GM12878 (cell line): ENCODE measurements around the gene SERHL2. TPM values are rescaled to one million over a fixed set of nuclear protein-coding genes. Genes with fewer than 3 reads are reported as not detected.

Source experiments
- ATAC-seq: fragments of 200-7000 bp; cut with Tn5 transposase; 3 replicates; pipeline ENCODE4 v1.9.1; 2020; ENCODE audit warnings: mild to moderate bottlenecking, moderate library complexity
- Bru-seq: library from RNA; stranded (reverse); fragments of 400-500 nt; gene quantifications from one replicate; lab custom pipeline; 2021; lab: Mats Ljungman, UMichigan
- BruChase-seq, 2 experiments: library from RNA; stranded (reverse); fragments of 400-500 nt; gene quantifications; one replicate each; lab custom pipeline; 2021; lab: Mats Ljungman, UMichigan
- BruUV-seq: library from RNA; stranded (reverse); fragments of 400-500 nt; replicated peaks from 2 replicates; lab custom pipeline; 2021; lab: Mats Ljungman, UMichigan
- CTCF ChIA-PET: fragments of 300-600 bp; sonication (Branson Sonifier 250); formaldehyde crosslinking; extraction: SDS; loops from one replicate; lab custom pipeline; 2021; ENCODE audit warnings: inconsistent platforms; lab: Yijun Ruan, JAX
- POLR2A ChIA-PET: fragments of 350-600 bp; formaldehyde crosslinking; extraction: SDS; loops from one replicate; lab custom pipeline; 2021; ENCODE audit warnings: inconsistent platforms; lab: Charles Lee
- RAD21 ChIA-PET: fragments of 300-600 bp; sonication (Branson Sonifier 250); formaldehyde crosslinking; loops from one replicate; lab custom pipeline; 2023; ENCODE audit warnings: antibody characterized with exemption; ENCODE audit not compliant: unreplicated experiment; lab: Charles Lee
- SMC1A ChIA-PET: fragments of 300-600 bp; sonication (Branson Sonifier 250); formaldehyde crosslinking; loops from one replicate; lab custom pipeline; 2023; ENCODE audit not compliant: unreplicated experiment, uncharacterized antibody; lab: Charles Lee
- DNase-seq: peaks from one replicate; pipeline ENCODE4 v3.0.0-alpha.2; 2011; ENCODE audit warnings: low read depth, low spot score
- FAIRE-seq: peaks from 3 replicates; lab custom pipeline; 2011; peaks lifted over from hg19 to GRCh38; lab: Jason Lieb, UNC
- H2AFZ ChIP-seq: 2 replicates; pipeline ENCODE4 v1.6.0; 2011; ENCODE audit warnings: low read depth, low read length, control low read depth; ENCODE audit not compliant: control insufficient read depth
- H3K27ac ChIP-seq: 2 replicates; pipeline ENCODE4 v1.5.1; 2011; ENCODE audit warnings: control low read depth; ENCODE audit not compliant: control insufficient read depth, insufficient read depth
- H3K27me3 ChIP-seq, 2 experiments: replicated peaks in 1 of 2; 2 replicates each; pipeline versions ENCODE4 v1.6.0 to v1.6.1; 2011; ENCODE audit warnings: low read length in 1 of 2; ENCODE audit not compliant: control insufficient read depth in 2 of 2, insufficient read depth in 2 of 2
- H3K36me3 ChIP-seq, 2 experiments: 2 replicates each; pipeline ENCODE4 v1.5.1; 2011; ENCODE audit warnings: low read length in 1 of 2; ENCODE audit not compliant: control insufficient read depth in 2 of 2, insufficient read depth in 2 of 2
- H3K4me1 ChIP-seq: 2 replicates; pipeline ENCODE4 v1.6.1; 2011; ENCODE audit warnings: mild to moderate bottlenecking, low read length, moderate library complexity, mixed read lengths; ENCODE audit not compliant: control insufficient read depth, insufficient read depth
- H3K4me2 ChIP-seq: 2 replicates; pipeline ENCODE4 v1.6.0; 2011; ENCODE audit warnings: control low read depth; ENCODE audit not compliant: control insufficient read depth, insufficient read depth
- H3K4me3 ChIP-seq: fragments of 200-600 bp; sonication (generic); 2 replicates; pipeline ENCODE4 v1.5.1; 2016
- H3K79me2 ChIP-seq: 2 replicates; pipeline ENCODE4 v1.6.0; 2011; ENCODE audit warnings: low read length; ENCODE audit not compliant: control insufficient read depth, insufficient read depth
- H3K9ac ChIP-seq: 2 replicates; pipeline ENCODE4 v1.8.0; 2011; ENCODE audit warnings: low read length, control low read depth, mixed read lengths; ENCODE audit not compliant: control insufficient read depth, insufficient read depth
- H3K9me3 ChIP-seq: replicated peaks from 3 replicates; pipeline ENCODE4 v1.5.1; 2011; ENCODE audit warnings: mild to moderate bottlenecking, low read length; ENCODE audit not compliant: control insufficient read depth, insufficient read depth
- H4K20me1 ChIP-seq: 2 replicates; pipeline ENCODE4 v1.6.0; 2011; ENCODE audit not compliant: control insufficient read depth, insufficient read depth
- BHLHE40 ChIP-seq, 2 experiments: fragments of 450-650 bp in 1 of 2; IDR thresholded peaks; 2 replicates each; pipeline ENCODE4 v1.6.1; 2011 to 2017; ENCODE audit warnings: low read depth in 2 of 2, borderline replicate concordance in 1 of 2, improper control_type of control experiment in 1 of 2, low read length in 1 of 2, mild to moderate bottlenecking in 1 of 2
- IKZF1 ChIP-seq: fragments of 450-650 bp; conservative IDR thresholded peaks from 2 replicates; pipeline ENCODE4 v1.6.1; 2017; ENCODE audit warnings: antibody characterized with exemption, mild to moderate bottlenecking
- LARP7 ChIP-seq: fragments of 450-650 bp; IDR thresholded peaks from 2 replicates; pipeline ENCODE4 v1.6.1; 2017; ENCODE audit warnings: mild to moderate bottlenecking
- NBN ChIP-seq: fragments of 450-650 bp; IDR thresholded peaks from 2 replicates; pipeline ENCODE4 v1.6.1; 2016
- PKNOX1 ChIP-seq: fragments of 450-650 bp; IDR thresholded peaks from 2 replicates; pipeline ENCODE4 v1.6.1; 2016; ENCODE audit warnings: mild to moderate bottlenecking
- POLR2A ChIP-seq: IDR thresholded peaks from 2 replicates; pipeline ENCODE4 v1.6.1; 2011; ENCODE audit warnings: low read depth, mild to moderate bottlenecking, low read length
- RB1 ChIP-seq: fragments of 450-650 bp; formaldehyde crosslinking; IDR thresholded peaks from 2 replicates; pipeline ENCODE4 v1.6.1; 2017; ENCODE audit warnings: mild to moderate bottlenecking, borderline replicate concordance
- WGBS: methylation state at CpG from one replicate; pipeline ENCODE4 v1.1.6; 2016; ENCODE audit warnings: low lambda C conversion rate; ENCODE audit not compliant: insufficient replicate concordance, insufficient coverage; ENCODE audit errors: missing lambda C conversion rate; 5-methylcytosine and 5-hydroxymethylcytosine counted together
- in situ Hi-C: fragments of 300-500 bp; cut with MboI; formaldehyde crosslinking; loops from 9 replicates; pipeline ENCODE4 v1.14.3; 2018; ENCODE audit warnings: mixed read lengths
- intact Hi-C: fragments of 100-400 bp; cut with micrococcal nuclease; formaldehyde crosslinking; loops from one replicate; pipeline ENCODE4 v1.14.2; 2022; ENCODE audit not compliant: unreplicated experiment
- long read RNA-seq, 2 experiments: library from polyadenylated mRNA; unstranded; transcript quantifications; one replicate each; pipeline ENCODE4 v2.0.0, GENCODE V29; 2019 to 2020
- polyA minus RNA-seq, 3 experiments: library from RNA; depleted of rRNA, polyadenylated mRNA; stranded (reverse); fragments of >200 nt; gene quantifications; 2 replicates each; pipeline ENCODE4 v1.2.3, GENCODE V29; 2011
- polyA plus RNA-seq, 11 experiments: library from polyadenylated mRNA; depleted of rRNA in 4 of 11; unstranded in 6 of 11; stranded (reverse) in 5 of 11; fragments of >200 nt; fragmentation: Nextera tagmentation in 4 of 11; fragmentation: Illumina TruSeq in 1 of 11; extraction: Ambion mirVana in 4 of 11; extraction: Trizol in 1 of 11; gene quantifications; 1 replicate in 1 of 11; 2 replicates in 10 of 11; pipeline versions ENCODE4 v1.2.1 to v1.2.3, GENCODE V29; 2011 to 2016; ENCODE audit warnings: inconsistent platforms in 2 of 11, missing spikeins in 2 of 11, low read depth in 1 of 11
- total RNA-seq, 4 experiments: library from RNA; depleted of rRNA in 3 of 4; stranded (reverse); fragments of >200 nt in 3 of 4; fragmentation: Illumina TruSeq in 1 of 4; extraction: Trizol in 1 of 4; gene quantifications; 2 replicates each; pipeline versions ENCODE4 v1.2.1 to v1.2.3, GENCODE V29; 2013 to 2021
- TF ChIP-seq, protein P1 (sequence below): fragments of 450-650 bp; IDR thresholded peaks from 2 replicates; pipeline ENCODE4 v1.6.1; 2017; ENCODE audit warnings: mild to moderate bottlenecking, moderate library complexity

Gene SERHL2, protein sequence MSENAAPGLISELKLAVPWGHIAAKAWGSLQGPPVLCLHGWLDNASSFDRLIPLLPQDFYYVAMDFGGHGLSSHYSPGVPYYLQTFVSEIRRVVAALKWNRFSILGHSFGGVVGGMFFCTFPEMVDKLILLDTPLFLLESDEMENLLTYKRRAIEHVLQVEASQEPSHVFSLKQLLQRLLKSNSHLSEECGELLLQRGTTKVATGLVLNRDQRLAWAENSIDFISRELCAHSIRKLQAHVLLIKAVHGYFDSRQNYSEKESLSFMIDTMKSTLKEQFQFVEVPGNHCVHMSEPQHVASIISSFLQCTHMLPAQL
- total RNA-seq (2013; cell fraction: nucleolus; rRNA removed) = 2.4 and 3.3 TPM in 2 replicates
- 1.3 and 2.0 TPM in 2 replicates for total RNA-seq (2014; rRNA removed)
- total RNA-seq (2014; rRNA removed; fragmentation: Illumina TruSeq; extraction: Trizol) = 0.64 and 1.1 TPM in 2 replicates
- 0.69 and 1.0 TPM in 2 replicates for total RNA-seq (2021)
- polyA plus RNA-seq (2011; ENCODE audit: low read depth) = 0.80 TPM
- 0.97 and 1.6 TPM in 2 replicates for polyA plus RNA-seq (2011; rRNA removed)
- 0.63 and 1.5 TPM in 2 replicates for polyA plus RNA-seq (2011; cell fraction: cytosol; rRNA removed)
- 1.4 and 1.6 TPM in 2 replicates for polyA plus RNA-seq (2011; cell fraction: nucleus; rRNA removed)
- polyA plus RNA-seq (2012) = 0.90 and 1.1 TPM in 2 replicates
- 1.1 and 3.6 TPM in 2 replicates for polyA plus RNA-seq (2014; fragmentation: Illumina TruSeq; extraction: Trizol)
- polyA plus RNA-seq (2014; fragmentation: Nextera tagmentation; extraction: Ambion mirVana) = under 1 TPM; 0.63 to 0.93 TPM
- 1.3 TPM in 2 replicates for polyA plus RNA-seq (2014; rRNA removed)
- 1 to 10 TPM; 1.7 to 1.8 TPM for polyA plus RNA-seq (2016; fragmentation: Nextera tagmentation; extraction: Ambion mirVana)
- 0.73 and 1.8 TPM in 2 replicates for polyA minus RNA-seq (2011; rRNA and poly(A)+ RNA removed)
- not detected in 2 replicates for polyA minus RNA-seq (2011; cell fraction: cytosol; rRNA and poly(A)+ RNA removed)
- polyA minus RNA-seq (2011; cell fraction: nucleus; rRNA and poly(A)+ RNA removed) = not detected in 2 replicates
- percentile 25 among the genes with signal in this experiment for Bru-seq, nascent RNA
- percentile 22 among the genes with signal in this experiment for BruChase-seq, experiment 1, labeled RNA remaining after a 6-hour chase
- percentile 22 among the genes with signal in this experiment for BruChase-seq, experiment 2, labeled RNA remaining after a 2-hour chase
- long read RNA-seq, experiment 1, partial matches to known transcripts = 0 of 1 reads
- long read RNA-seq, experiment 1, other reads (novel, unspliced or antisense) = 1 of 1 reads
- long read RNA-seq, experiment 2 = 0 reads

DNA sequence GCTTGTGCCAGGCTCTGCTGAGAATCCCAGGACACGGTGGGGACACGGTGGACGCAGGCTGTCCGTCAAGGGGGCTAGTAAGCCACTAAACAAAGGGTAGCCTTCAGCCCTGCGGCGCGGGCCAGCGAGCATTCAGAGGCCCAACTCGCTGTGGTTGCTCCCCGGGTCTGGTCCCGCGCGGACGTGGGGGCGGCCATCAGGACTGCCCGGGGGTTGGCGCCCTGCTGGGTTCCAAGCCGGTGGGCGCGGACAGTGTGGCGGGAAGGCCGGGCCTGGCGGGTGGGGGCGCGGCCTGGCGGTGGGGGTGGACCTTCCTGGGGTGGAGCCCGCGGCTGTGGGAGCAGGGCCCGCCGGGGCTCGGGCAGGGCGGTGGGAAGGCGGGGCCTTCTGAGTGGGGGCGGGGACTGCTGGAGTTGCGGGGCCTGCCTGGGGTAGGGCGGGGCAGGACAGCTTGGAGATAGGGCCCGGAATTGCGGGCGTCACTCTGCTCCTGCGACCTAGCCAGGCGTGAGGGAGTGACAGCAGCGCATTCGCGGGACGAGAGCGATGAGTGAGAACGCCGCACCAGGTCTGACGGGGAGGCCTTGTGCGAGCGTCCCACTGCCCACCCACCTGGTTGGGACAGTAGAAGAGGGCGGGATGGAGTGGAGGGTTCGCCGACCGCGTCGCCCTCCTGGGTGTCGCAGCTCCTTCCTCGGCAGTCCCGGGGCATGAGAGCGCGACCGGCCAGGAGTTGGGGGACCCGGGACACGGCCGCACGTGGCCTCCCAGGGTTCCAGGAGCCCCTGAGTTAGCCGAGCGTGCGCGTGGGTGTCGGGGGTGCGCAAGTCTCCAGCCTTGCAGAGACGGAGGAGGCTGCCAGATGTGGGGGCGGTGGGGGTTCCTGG, at the start of gene SERHL2:
Gene SERHL2, plus strand, starts transcription at position 482 of the 887 bp plus-strand sequence. Its CDS starts 65 bp downstream, at position 547.
- RAD21 ChIA-PET = interaction anchor here (0.6 kb wide), 1 partner anchor 12 kb away, joined by 4 read pairs; no protein-coding TSS in a partner anchor
- CTCF ChIA-PET = interaction anchor here (0.7 kb wide), 1 partner anchor 586 kb away, joined by 3 read pairs; no protein-coding TSS in a partner anchor
- peak; percentile 46; the same call in 1 of the 2 replicates for TF ChIP-seq RB1
- peak; percentile 59; the same call in 1 of the 2 replicates for TF ChIP-seq PKNOX1
- TF ChIP-seq BHLHE40 (IDR thresholded peaks at IDR 0.05; ENCODE audit: borderline replicate concordance in 1 of 2, low read depth in 2 of 2, low read length in 1 of 2) = peak in 1 of 2 experiments; percentile 27; a peak in 1 of 4 replicates
- TF ChIP-seq NBN = no peak
- TF ChIP-seq, protein P1, sequence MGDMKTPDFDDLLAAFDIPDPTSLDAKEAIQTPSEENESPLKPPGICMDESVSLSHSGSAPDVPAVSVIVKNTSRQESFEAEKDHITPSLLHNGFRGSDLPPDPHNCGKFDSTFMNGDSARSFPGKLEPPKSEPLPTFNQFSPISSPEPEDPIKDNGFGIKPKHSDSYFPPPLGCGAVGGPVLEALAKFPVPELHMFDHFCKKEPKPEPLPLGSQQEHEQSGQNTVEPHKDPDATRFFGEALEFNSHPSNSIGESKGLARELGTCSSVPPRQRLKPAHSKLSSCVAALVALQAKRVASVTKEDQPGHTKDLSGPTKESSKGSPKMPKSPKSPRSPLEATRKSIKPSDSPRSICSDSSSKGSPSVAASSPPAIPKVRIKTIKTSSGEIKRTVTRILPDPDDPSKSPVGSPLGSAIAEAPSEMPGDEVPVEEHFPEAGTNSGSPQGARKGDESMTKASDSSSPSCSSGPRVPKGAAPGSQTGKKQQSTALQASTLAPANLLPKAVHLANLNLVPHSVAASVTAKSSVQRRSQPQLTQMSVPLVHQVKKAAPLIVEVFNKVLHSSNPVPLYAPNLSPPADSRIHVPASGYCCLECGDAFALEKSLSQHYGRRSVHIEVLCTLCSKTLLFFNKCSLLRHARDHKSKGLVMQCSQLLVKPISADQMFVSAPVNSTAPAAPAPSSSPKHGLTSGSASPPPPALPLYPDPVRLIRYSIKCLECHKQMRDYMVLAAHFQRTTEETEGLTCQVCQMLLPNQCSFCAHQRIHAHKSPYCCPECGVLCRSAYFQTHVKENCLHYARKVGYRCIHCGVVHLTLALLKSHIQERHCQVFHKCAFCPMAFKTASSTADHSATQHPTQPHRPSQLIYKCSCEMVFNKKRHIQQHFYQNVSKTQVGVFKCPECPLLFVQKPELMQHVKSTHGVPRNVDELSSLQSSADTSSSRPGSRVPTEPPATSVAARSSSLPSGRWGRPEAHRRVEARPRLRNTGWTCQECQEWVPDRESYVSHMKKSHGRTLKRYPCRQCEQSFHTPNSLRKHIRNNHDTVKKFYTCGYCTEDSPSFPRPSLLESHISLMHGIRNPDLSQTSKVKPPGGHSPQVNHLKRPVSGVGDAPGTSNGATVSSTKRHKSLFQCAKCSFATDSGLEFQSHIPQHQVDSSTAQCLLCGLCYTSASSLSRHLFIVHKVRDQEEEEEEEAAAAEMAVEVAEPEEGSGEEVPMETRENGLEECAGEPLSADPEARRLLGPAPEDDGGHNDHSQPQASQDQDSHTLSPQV = no peak
- TF ChIP-seq IKZF1 = peak; percentile 35; the same call in 1 of the 2 replicates
- TF ChIP-seq POLR2A = peak; percentile 43; the same call in 1 of the 2 replicates
- no peak for TF ChIP-seq LARP7
- peaks cover 21% of the 10 kb centered on the region for H3K4me1 ChIP-seq
- H3K36me3 ChIP-seq = no peaks in the 10 kb centered on the region
- H3K4me3 ChIP-seq = peak within 1 kb of the TSS; percentile 82
- H3K4me2 ChIP-seq = peak within 1 kb of the TSS; percentile 93
- WGBS = 9% methylated on average over 41 of the region's 75 CpGs
- BruUV-seq = no TSS peak
- ATAC-seq = peak; percentile 94
- SMC1A ChIA-PET = interaction anchor here (1.4 kb wide), 1 partner anchor 9 kb away, joined by 3 read pairs; no protein-coding TSS in a partner anchor
- H3K9me3 ChIP-seq = no peaks in the 10 kb centered on the region
- H3K27ac ChIP-seq = 0 out of 2 replicates have a peak within 1 kb of the TSS, but pooled peaks have one; percentile 24
- H3K27me3 ChIP-seq = no peaks in the 10 kb centered on the region
- in situ Hi-C loops = no loop called here
- POLR2A ChIA-PET = no interaction called here
- H3K9ac ChIP-seq = peak within 1 kb of the TSS; percentile 39; the same call in 1 of the 2 replicates
- no peaks in the 10 kb centered on the region for H3K79me2 ChIP-seq
- intact Hi-C loops = loop anchor here (2.0 to 5.0 kb wide), 2 partner anchors 21 to 586 kb away; partner anchors contain the start of gene SEPTIN3
- FAIRE-seq = no peak
- no peaks in the 10 kb centered on the region for H4K20me1 ChIP-seq
- peak within 1 kb of the TSS; percentile 92 for H2AFZ ChIP-seq
- DNase-seq = peak; percentile 28
